HCT116 (cell line): Measurements from ENCODE around the gene METTL3. TPM values are rescaled to one million over a fixed set of nuclear protein-coding genes. Genes with fewer than 3 reads are reported as not detected.

Experiments used
- ATAC-seq: fragments of 200-7000 bp; cut with Tn5 transposase; 2 replicates; pipeline ENCODE4 v1.9.1; 2020; ENCODE audit warnings: mild to moderate bottlenecking, moderate library complexity
- BruUV-seq: library from RNA; stranded (reverse); fragments of 400-500 nt; replicated peaks from 2 replicates; lab custom pipeline; 2021; lab: Mats Ljungman, UMichigan
- CTCF ChIA-PET: fragments of 300-600 bp; sonication (Branson Sonifier 250); formaldehyde crosslinking; loops from one replicate; lab custom pipeline; 2021; ENCODE audit warnings: antibody characterized with exemption; lab: Charles Lee
- POLR2A ChIA-PET: fragments of 300-600, 350-600 bp; sonication (Branson Sonifier 250); formaldehyde crosslinking; loops from one replicate; lab custom pipeline; 2021; ENCODE audit warnings: antibody characterized with exemption; lab: Charles Lee
- RAD21 ChIA-PET, 2 experiments: fragments of 300-600 bp; sonication (Branson Sonifier 250); formaldehyde crosslinking; loops; one replicate each; lab custom pipeline; 2023; ENCODE audit warnings: low total read pairs in 2 of 2; ENCODE audit not compliant: uncharacterized antibody in 2 of 2, unreplicated experiment in 2 of 2, low non-redundant PET in 1 of 2; lab: Charles Lee
- DNase-seq: peaks from one replicate; pipeline ENCODE4 v3.0.0-alpha.2; 2010; ENCODE audit warnings: low read depth, low spot score
- H2AFZ ChIP-seq: fragments of 200-600 bp; shearing (Covaris generic), sonication (generic); 2 replicates; pipeline ENCODE4 v1.6.1; 2017; ENCODE audit warnings: low read depth, mixed run types, mixed read lengths, antibody characterized with exemption, low read length; ENCODE audit not compliant: poor library complexity, severe bottlenecking
- H3K27ac ChIP-seq: 2 replicates; pipeline ENCODE4 v1.5.1; 2012; ENCODE audit warnings: low read depth, low read length
- H3K27me3 ChIP-seq: fragments of 200-600 bp; sonication (generic); 2 replicates; pipeline ENCODE4 v1.6.1; 2016; ENCODE audit warnings: mixed run types, low read length, mixed read lengths; ENCODE audit not compliant: insufficient read depth
- H3K36me3 ChIP-seq, 2 experiments: fragments of 200-500 bp in 1 of 2; fragments of 200-600 bp in 1 of 2; sonication (Bioruptor generic) in 1 of 2; sonication (generic) in 1 of 2; 2 replicates each; pipeline versions ENCODE4 v1.5.1 to v1.6.1; 2014 to 2016; ENCODE audit warnings: low read length in 2 of 2, inconsistent platforms in 1 of 2, mixed read lengths in 1 of 2, mixed run types in 1 of 2; ENCODE audit not compliant: insufficient read depth in 2 of 2, control insufficient read depth in 1 of 2
- H3K4me1 ChIP-seq, 2 experiments: fragments of 200-600 bp in 1 of 2; sonication (generic) in 1 of 2; 2 replicates each; pipeline versions ENCODE4 v1.5.1 to v1.6.1; 2012 to 2017; ENCODE audit warnings: low read length in 2 of 2, inconsistent platforms in 1 of 2, mild to moderate bottlenecking in 1 of 2, mixed read lengths in 1 of 2, mixed run types in 1 of 2, moderate library complexity in 1 of 2; ENCODE audit not compliant: insufficient read depth in 2 of 2, control insufficient read depth in 1 of 2
- H3K4me2 ChIP-seq: fragments of 200-600 bp; sonication (generic); 2 replicates; pipeline ENCODE4 v1.6.1; 2017; ENCODE audit warnings: mixed run types, low read length, mixed read lengths
- H3K4me3 ChIP-seq, 2 experiments: fragments of 200-600 bp in 1 of 2; sonication (generic) in 1 of 2; replicated peaks in 1 of 2; 2 replicates each; pipeline ENCODE4 v1.5.1; 2011 to 2016; ENCODE audit warnings: low read length in 2 of 2, control low read depth in 1 of 2, low read depth in 1 of 2, mild to moderate bottlenecking in 1 of 2, mixed read lengths in 1 of 2, mixed run types in 1 of 2
- H3K79me2 ChIP-seq: fragments of 200-600 bp; sonication (generic); 2 replicates; pipeline ENCODE4 v1.6.1; 2017; ENCODE audit warnings: mild to moderate bottlenecking, mixed run types, low read length, moderate library complexity, mixed read lengths; ENCODE audit not compliant: insufficient read depth
- H3K9ac ChIP-seq: fragments of 200-600 bp; sonication (generic); 2 replicates; pipeline ENCODE4 v1.6.1; 2016; ENCODE audit warnings: low read length, mixed read lengths
- H3K9me2 ChIP-seq: fragments of 200-600 bp; sonication (generic), shearing (Covaris generic); 2 replicates; pipeline ENCODE4 v1.6.1; 2017; ENCODE audit warnings: mixed run types, mild to moderate bottlenecking, moderate library complexity; ENCODE audit not compliant: insufficient read depth
- H3K9me3 ChIP-seq, 2 experiments: fragments of 200-500 bp in 1 of 2; fragments of 200-600 bp in 1 of 2; sonication (Bioruptor generic) in 1 of 2; sonication (generic) in 1 of 2; 2 replicates each; pipeline ENCODE4 v1.6.1; 2014 to 2017; ENCODE audit warnings: low read length in 2 of 2, mixed read lengths in 2 of 2, inconsistent platforms in 1 of 2, low read depth in 1 of 2, mild to moderate bottlenecking in 1 of 2, mixed run types in 1 of 2, moderate library complexity in 1 of 2; ENCODE audit not compliant: control insufficient read depth in 1 of 2, insufficient read depth in 1 of 2
- H4K20me1 ChIP-seq: fragments of 200-600 bp; sonication (generic), shearing (Covaris generic); 2 replicates; pipeline ENCODE4 v1.6.1; 2017; ENCODE audit warnings: mixed run types, mild to moderate bottlenecking, moderate library complexity; ENCODE audit not compliant: insufficient read depth
- CBX3 ChIP-seq: IDR thresholded peaks from 2 replicates; pipeline ENCODE4 v1.6.1; 2012; ENCODE audit warnings: low read depth
- CEBPB ChIP-seq: IDR thresholded peaks from 2 replicates; pipeline ENCODE4 v1.6.1; 2012; ENCODE audit warnings: low read depth
- EGR1 ChIP-seq: IDR thresholded peaks from 2 replicates; pipeline ENCODE4 v1.6.1; 2012; ENCODE audit warnings: low read depth
- EZH2 ChIP-seq: fragments of 200-600 bp; sonication (generic); IDR thresholded peaks from 2 replicates; pipeline ENCODE4 v1.6.1; 2017; ENCODE audit warnings: antibody characterized with exemption, mixed run types
- FOSL1 ChIP-seq: IDR thresholded peaks from 2 replicates; pipeline ENCODE4 v1.6.1; 2012; ENCODE audit warnings: low read depth
- JUND ChIP-seq: IDR thresholded peaks from 2 replicates; pipeline ENCODE4 v1.6.1; 2012
- MAX ChIP-seq: IDR thresholded peaks from 2 replicates; pipeline ENCODE4 v1.6.1; 2012
- POLR2AphosphoS5 ChIP-seq: IDR thresholded peaks from 2 replicates; pipeline ENCODE4 v1.6.1; 2011; ENCODE audit warnings: mild to moderate bottlenecking, low read depth, low read length, moderate library complexity
- REST ChIP-seq: IDR thresholded peaks from 2 replicates; pipeline ENCODE4 v1.6.1; 2012; ENCODE audit warnings: low read depth
- SIN3A ChIP-seq: IDR thresholded peaks from 2 replicates; pipeline ENCODE4 v1.6.1; 2012; ENCODE audit warnings: low read depth
- SRF ChIP-seq: IDR thresholded peaks from 2 replicates; pipeline ENCODE4 v1.6.1; 2012; ENCODE audit warnings: low read depth
- TCF7L2 ChIP-seq: IDR thresholded peaks from 2 replicates; pipeline ENCODE4 v1.7.0; 2011; ENCODE audit warnings: borderline replicate concordance, inconsistent platforms; ENCODE audit not compliant: insufficient read depth, insufficient read length; ENCODE audit errors: extremely low read depth
- YY1 ChIP-seq: IDR thresholded peaks from 2 replicates; pipeline ENCODE4 v1.6.1; 2011; ENCODE audit warnings: low read length, low read depth, moderate library complexity, mild to moderate bottlenecking; ENCODE audit not compliant: insufficient replicate concordance; ENCODE audit errors: extremely low read depth
- ZBTB33 ChIP-seq: IDR thresholded peaks from 2 replicates; pipeline ENCODE4 v1.6.1; 2011; ENCODE audit warnings: mild to moderate bottlenecking, low read length, moderate library complexity; ENCODE audit not compliant: insufficient replicate concordance; ENCODE audit errors: extremely low read depth
- ZNF274 ChIP-seq: fragments of 200-500 bp; sonication (Bioruptor generic); IDR thresholded peaks from 2 replicates; pipeline ENCODE4 v1.6.1; 2014; ENCODE audit warnings: mild to moderate bottlenecking, low read depth, low read length, inconsistent platforms
- intact Hi-C: fragments of 100-400 bp; cut with micrococcal nuclease; formaldehyde crosslinking; loops from 2 replicates; pipeline ENCODE4 v1.10.0; 2022
- total RNA-seq: library from RNA; stranded (reverse); gene quantifications from one replicate; pipeline ENCODE4 v1.2.1, GENCODE V29; 2021; ENCODE audit not compliant: unreplicated experiment

METTL3 gene
- total RNA-seq, 1 experiment from 2014 or later: 62.3 TPM

GRCh38 chr14:21521501-21521900 lies 10.4 kb upstream of the METTL3 start:
- Histone ChIP-seq H3K27ac (no peak overlapping the region), H3K4me3 (no peak overlapping the region), H3K4me1 (no peaks in the 10 kb centered on the region), H4K20me1 (no peaks in the 10 kb centered on the region), H3K4me2 (no peak overlapping the region), H3K36me3 (no peaks in the 10 kb centered on the region), H3K79me2 (no peaks in the 10 kb centered on the region), H3K9me2 (no peaks in the 10 kb centered on the region), H2AFZ (no peak overlapping the region), H3K9ac (no peak overlapping the region), H3K9me3 (no peaks in the 10 kb centered on the region), H3K27me3 (peaks cover 9% of the 10 kb centered on the region; the same call in 1 of the 2 replicates)
- ATAC-seq: no peak
- intact Hi-C loops: no loop called here
- BruUV-seq: no TSS peak
- ChIA-PET POLR2A (interaction anchor here (1.8 kb wide), 1 partner anchor 11 kb away, joined by 4 read pairs; the partner anchor contains the start of gene METTL3), RAD21 (no interaction called here), CTCF (no interaction called here)
- TF ChIP-seq TCF7L2: no peak
- no peak for TF ChIP-seq FOSL1
- no peak for TF ChIP-seq ZBTB33
- TF ChIP-seq REST: no peak
- no peak for TF ChIP-seq CEBPB
- no peak for TF ChIP-seq EZH2
- no peak for TF ChIP-seq SRF
- TF ChIP-seq ZNF274: no peak
- TF ChIP-seq SIN3A: no peak
- TF ChIP-seq YY1: no peak
- no peak for TF ChIP-seq CBX3
- no peak for TF ChIP-seq POLR2AphosphoS5
- TF ChIP-seq MAX: no peak
- TF ChIP-seq EGR1: no peak
- TF ChIP-seq JUND: no peak
- no peak for DNase-seq
